ENCODE data around the gene ENPEP. TPM values are rescaled to one million over a fixed set of nuclear protein-coding genes. Genes with fewer than 3 reads are reported as not detected.

ENPEP gene
- total and polyA plus RNA-seq, 11 donors = 1.3 to 9.3 (median 4.2) TPM

DNA sequence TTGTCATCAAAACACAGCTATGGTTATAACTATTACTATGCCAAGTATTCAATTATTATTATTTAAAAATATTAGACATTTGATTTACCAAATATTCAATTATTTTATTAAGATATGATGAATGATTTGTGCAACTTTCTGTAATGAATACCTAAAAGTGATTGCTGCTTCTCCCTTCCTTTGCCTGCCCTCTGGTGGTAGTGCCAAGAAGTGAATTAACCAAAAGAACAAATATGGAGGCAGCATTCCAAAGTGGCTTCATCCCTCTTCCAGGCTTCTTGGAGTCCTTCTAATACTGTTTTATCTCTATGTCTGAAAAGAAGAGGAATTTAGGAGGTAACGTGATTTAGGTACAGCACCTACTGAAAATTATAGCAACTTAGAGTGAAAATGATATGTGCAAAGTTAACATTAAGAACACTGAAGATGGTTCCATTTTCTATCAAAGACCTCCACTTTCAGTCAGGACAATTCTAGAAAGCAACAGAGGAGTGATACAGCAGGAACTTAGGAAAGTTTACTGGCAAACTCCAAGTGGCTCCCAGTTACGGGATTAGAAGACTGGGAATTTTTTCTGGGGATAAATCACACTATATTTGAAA, 43.0 kb downstream of the ENPEP start:
- no peaks in the 10 kb centered on the region for H3K27me3 ChIP-seq
- ATAC-seq = no peak
- peaks cover 0 to 5% (median 0%) of the 10 kb centered on the region in 9 donors for H3K36me3 ChIP-seq
- peaks cover 0 to 17% (median 0%) of the 10 kb centered on the region in 12 donors for H3K4me1 ChIP-seq
- DNase-seq = no peak
- TF ChIP-seq, protein P1, sequence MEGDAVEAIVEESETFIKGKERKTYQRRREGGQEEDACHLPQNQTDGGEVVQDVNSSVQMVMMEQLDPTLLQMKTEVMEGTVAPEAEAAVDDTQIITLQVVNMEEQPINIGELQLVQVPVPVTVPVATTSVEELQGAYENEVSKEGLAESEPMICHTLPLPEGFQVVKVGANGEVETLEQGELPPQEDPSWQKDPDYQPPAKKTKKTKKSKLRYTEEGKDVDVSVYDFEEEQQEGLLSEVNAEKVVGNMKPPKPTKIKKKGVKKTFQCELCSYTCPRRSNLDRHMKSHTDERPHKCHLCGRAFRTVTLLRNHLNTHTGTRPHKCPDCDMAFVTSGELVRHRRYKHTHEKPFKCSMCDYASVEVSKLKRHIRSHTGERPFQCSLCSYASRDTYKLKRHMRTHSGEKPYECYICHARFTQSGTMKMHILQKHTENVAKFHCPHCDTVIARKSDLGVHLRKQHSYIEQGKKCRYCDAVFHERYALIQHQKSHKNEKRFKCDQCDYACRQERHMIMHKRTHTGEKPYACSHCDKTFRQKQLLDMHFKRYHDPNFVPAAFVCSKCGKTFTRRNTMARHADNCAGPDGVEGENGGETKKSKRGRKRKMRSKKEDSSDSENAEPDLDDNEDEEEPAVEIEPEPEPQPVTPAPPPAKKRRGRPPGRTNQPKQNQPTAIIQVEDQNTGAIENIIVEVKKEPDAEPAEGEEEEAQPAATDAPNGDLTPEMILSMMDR (IDR thresholded peaks at IDR 0.05) = peak; percentile 53 to 72 (median 61)
- no peak for TF ChIP-seq POLR2A (IDR thresholded peaks at IDR 0.05)
- no peaks in the 10 kb centered on the region for H3K9me3 ChIP-seq
- H3K4me3 ChIP-seq = no peak overlapping the region
- no peak overlapping the region for H3K27ac ChIP-seq
- intact Hi-C loops (cut with DNase I) = loop anchor here in 9 of 10 donors (5.0 to 10.0 kb wide), 9 partner anchors 174 to 1516 kb away; partner anchors contain the start of gene ELOVL6 (in 3 of the 9)
- 79 to 91% (median 86%) methylated on average over 2 of the region's 2 CpGs for WGBS, 4 donors

DNA sequence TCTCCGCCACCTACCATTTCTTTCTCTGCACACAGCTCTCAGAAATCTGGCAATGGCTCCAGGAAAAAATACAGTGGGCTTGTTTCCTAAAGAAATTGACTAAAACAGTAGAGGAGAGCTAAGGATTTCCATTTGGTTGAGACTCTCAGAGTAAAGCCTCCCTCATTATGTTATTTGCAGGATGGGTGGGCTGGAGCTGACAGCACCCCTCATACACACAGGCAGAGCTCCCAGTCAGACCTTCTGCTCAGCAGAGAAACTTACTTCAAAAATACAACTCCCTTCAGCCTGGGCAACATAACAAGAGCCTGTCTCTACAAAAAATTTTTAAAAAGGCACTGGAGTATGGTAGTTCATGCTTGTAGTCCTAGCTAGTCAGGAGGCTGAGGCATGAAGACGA, 44.9 kb downstream of the ENPEP start:
- 86 to 93% (median 90%) methylated on average over 2 of the region's 2 CpGs for WGBS, 4 donors
- intact Hi-C loops (cut with DNase I) = loop anchor here in 1 of 10 donors (10.0 kb wide), 1 partner anchor 1504 kb away; no protein-coding TSS in a partner anchor
- Histone ChIP-seq H3K27ac (no peak overlapping the region), H3K4me1 (peaks cover 0 to 7% (median 0%) of the 10 kb centered on the region in 12 donors), H3K27me3 (no peaks in the 10 kb centered on the region), H3K36me3 (peaks cover 0 to 5% (median 0%) of the 10 kb centered on the region in 9 donors), H3K9me3 (no peaks in the 10 kb centered on the region), H3K4me3 (no peak overlapping the region)
- no peak for TF ChIP-seq POLR2A (IDR thresholded peaks at IDR 0.05)
- TF ChIP-seq, protein P1 (IDR thresholded peaks at IDR 0.05) = no peak
- DNase-seq (no peak), ATAC-seq (no peak)

DNA sequence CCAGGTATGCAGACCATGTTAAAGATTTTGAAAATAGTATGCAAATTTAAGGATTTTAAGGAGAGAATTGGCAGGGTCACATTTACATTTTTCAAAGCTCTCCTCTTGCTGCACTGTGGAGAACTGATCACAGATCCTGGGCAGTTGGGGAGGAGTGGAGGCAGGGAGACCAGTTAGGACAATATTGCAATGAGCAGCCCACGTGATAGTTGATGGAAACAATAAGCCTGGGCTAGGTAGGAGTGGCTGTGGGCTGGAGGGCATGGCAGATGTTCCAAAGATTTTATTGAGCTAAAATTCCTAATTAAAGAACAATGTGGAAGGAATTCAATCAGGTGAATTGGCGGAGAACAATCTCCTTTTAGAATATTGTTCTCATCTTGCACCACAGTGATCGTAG, 50.6 kb downstream of the ENPEP start:
- Histone ChIP-seq H3K27ac (no peak overlapping the region), H3K27me3 (no peaks in the 10 kb centered on the region), H3K36me3 (no peaks in the 10 kb centered on the region), H3K4me3 (no peak overlapping the region), H3K9me3 (no peaks in the 10 kb centered on the region), H3K4me1 (no peaks in the 10 kb centered on the region)
- TF ChIP-seq, protein P1 (IDR thresholded peaks at IDR 0.05) = no peak
- no peak for TF ChIP-seq POLR2A (IDR thresholded peaks at IDR 0.05)
- 82 to 86% (median 84%) methylated on average over 3 of the region's 3 CpGs for WGBS, 4 donors
- no peak for DNase-seq
- intact Hi-C loops (cut with DNase I) = loop anchor here in 1 of 10 donors (10.0 kb wide), 1 partner anchor 1498 kb away; no protein-coding TSS in a partner anchor
- no peak for ATAC-seq

DNA sequence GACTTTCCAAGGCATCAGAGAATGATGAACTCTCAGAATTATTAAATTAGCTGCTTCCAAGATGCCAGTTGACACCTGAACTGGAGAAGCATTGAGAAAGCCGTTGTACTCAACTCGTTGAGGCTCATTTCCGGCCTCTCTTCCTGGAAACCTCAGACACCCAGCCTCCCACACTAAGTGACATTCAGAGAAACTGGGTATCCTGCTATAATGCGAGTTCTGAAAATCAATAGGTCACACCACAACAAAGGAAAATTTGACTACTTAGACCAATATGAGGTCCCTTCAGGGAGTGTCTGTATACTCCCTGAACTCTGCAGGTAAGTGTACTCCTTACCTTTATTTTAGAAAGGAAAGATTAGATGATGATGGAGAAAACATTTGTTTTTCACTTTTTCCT, 51.2 kb downstream of the ENPEP start:
- Histone ChIP-seq H3K36me3 (no peaks in the 10 kb centered on the region), H3K9me3 (no peaks in the 10 kb centered on the region), H3K4me3 (no peak overlapping the region), H3K4me1 (no peaks in the 10 kb centered on the region), H3K27me3 (no peaks in the 10 kb centered on the region), H3K27ac (no peak overlapping the region)
- ATAC-seq = no peak
- intact Hi-C loops (cut with DNase I) = loop anchor here in 1 of 10 donors (10.0 kb wide), 1 partner anchor 1498 kb away; no protein-coding TSS in a partner anchor
- no peak for DNase-seq
- 66 to 91% (median 71%) methylated on average over 4 of the region's 4 CpGs for WGBS, 4 donors
- no peak for TF ChIP-seq POLR2A (IDR thresholded peaks at IDR 0.05)
- TF ChIP-seq, protein P1 (IDR thresholded peaks at IDR 0.05) = no peak

Measured in heart left ventricle (tissue), 16 donors.